GM19328 (cell line): Measurements from ENCODE around the gene ADAMTS20.
A peak's percentile ranks its signal among the peaks of the same experiment; 100 is the strongest.

Experiments
- ATAC-seq: cut with Tn5 transposase; IDR thresholded peaks from one replicate; pipeline ENCODE4 v1.9.1; 2021; ENCODE audit warnings: mild to moderate bottlenecking, moderate library complexity; ENCODE audit not compliant: unreplicated experiment

ADAMTS20 gene

GRCh38 chr12:43482311-43483085 lies 69.5 kb downstream of the ADAMTS20 start:
- ATAC-seq: no peak

GRCh38 chr12:43480591-43480990 lies 71.4 kb downstream of the ADAMTS20 start:
- no peak for ATAC-seq

GRCh38 chr12:43462741-43463140 lies 89.3 kb downstream of the ADAMTS20 start:
- no peak for ATAC-seq

GRCh38 chr12:43462080-43462479 lies 89.9 kb downstream of the ADAMTS20 start:
- ATAC-seq: no peak

- no peak for ATAC-seq
Observed at GRCh38 chr12:43459285-43459684, 92.7 kb downstream of the ADAMTS20 start.

- ATAC-seq: no peak
Observed at GRCh38 chr12:43453761-43454160, 98.2 kb downstream of the ADAMTS20 start.

- ATAC-seq: peak; percentile 69
Observed at GRCh38 chr12:43444940-43445564, 107.0 kb downstream of the ADAMTS20 start.

GRCh38 chr12:43436597-43436996 lies 115.4 kb downstream of the ADAMTS20 start:
- no peak for ATAC-seq

- no peak for ATAC-seq
Observed at GRCh38 chr12:43434614-43435013, 117.4 kb downstream of the ADAMTS20 start.

GRCh38 chr12:43428088-43428600 lies 123.9 kb downstream of the ADAMTS20 start:
- no peak for ATAC-seq

GRCh38 chr12:43425361-43425760 lies 126.6 kb downstream of the ADAMTS20 start:
- ATAC-seq: no peak

GRCh38 chr12:43416981-43417380 lies 135.0 kb downstream of the ADAMTS20 start:
- ATAC-seq: no peak

GRCh38 chr12:43407816-43408645 lies 144.0 kb downstream of the ADAMTS20 start:
- peak; percentile 83 for ATAC-seq

GRCh38 chr12:43406801-43407200 lies 145.2 kb downstream of the ADAMTS20 start:
- ATAC-seq: no peak

GRCh38 chr12:43402436-43402835 lies 149.6 kb downstream of the ADAMTS20 start:
- ATAC-seq: no peak

- no peak for ATAC-seq
Observed at GRCh38 chr12:43401096-43401495, 150.9 kb downstream of the ADAMTS20 start.

- no peak for ATAC-seq
Observed at GRCh38 chr12:43396671-43397070, 155.3 kb downstream of the ADAMTS20 start.

- ATAC-seq: no peak
Observed at GRCh38 chr12:43392116-43392515, 159.9 kb downstream of the ADAMTS20 start.

- ATAC-seq: no peak
Observed at GRCh38 chr12:43381879-43382278, 170.1 kb downstream of the ADAMTS20 start.

GRCh38 chr12:43378448-43378847 lies 173.6 kb downstream of the ADAMTS20 start:
- no peak for ATAC-seq

GRCh38 chr12:43370263-43370662 lies 181.7 kb downstream of the ADAMTS20 start:
- no peak for ATAC-seq
